Right lobe of liver (tissue), 4 donors: ENCODE results near the gene PCK2.

Experiments used
- CTCF ChIP-seq, 4 donors: fragments of 200-600 bp in 3 of 4; fragments of 450-650 bp in 1 of 4; IDR thresholded peaks; one replicate each; pipeline versions ENCODE4 v1.5.1 to v1.8.0; 2016 to 2022; ENCODE audit warnings: antibody characterized with exemption in 4 of 4, mild to moderate bottlenecking in 2 of 4
- POLR2A ChIP-seq: fragments of 450-650 bp; IDR thresholded peaks from one replicate; pipeline ENCODE4 v1.6.1; 2017; ENCODE audit warnings: antibody characterized with exemption, mild to moderate bottlenecking
- donor health status: DM: no; HTN: no; CAD: no.
- donor health status: DM: no; HTN: no; CAD: no.
- donor health status: DM: no; HTN: yes; CAD: no.

- TF ChIP-seq CTCF (IDR thresholded peaks at IDR 0.05) (no peak), POLR2A (no peak)
These were observed 39.8 kb upstream of the PCK2 start for GRCh38 chr14:24054324-24054641.
